Bone marrow (tissue), 2 donors: Measurements from ENCODE around the gene SPRR2D.
"Not testable (repeated sequence)": the region's sequence is repeated elsewhere in the genome, so short reads cannot be mapped to it uniquely, and the experiment has no call there.

ENCODE experiments used
- DNase-seq, 2 donors: peaks; one replicate each; lab custom pipeline; 2025; lab: John Stamatoyannopoulos, UW

SPRR2D gene

DNA sequence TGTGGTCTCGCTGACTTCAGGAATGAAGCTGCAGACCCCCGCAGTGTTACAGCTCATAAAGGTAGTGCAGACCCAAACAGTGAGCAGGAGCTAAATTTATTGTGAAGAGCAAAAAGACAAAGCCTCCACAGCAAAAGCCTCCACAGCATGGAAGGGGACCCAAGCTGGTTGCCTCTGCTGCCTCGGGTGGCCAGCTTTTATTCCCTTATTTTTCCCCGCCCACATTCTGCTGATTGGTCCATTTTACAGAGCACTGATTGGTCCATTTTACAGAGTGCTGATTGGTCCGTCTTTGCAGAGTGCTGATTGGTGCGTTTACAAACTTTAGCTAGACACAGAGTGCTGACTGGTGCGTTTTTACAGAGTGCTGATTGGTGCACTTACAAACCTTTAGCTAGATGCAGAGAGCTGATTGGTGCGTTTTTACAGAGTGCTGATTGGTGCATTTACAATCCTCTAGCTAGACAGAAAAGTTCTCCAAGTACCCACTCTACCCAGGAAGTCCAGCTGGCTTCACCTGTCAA is 29.6 kb downstream of the SPRR2D start:
- not testable (repeated sequence) for DNase-seq

DNA sequence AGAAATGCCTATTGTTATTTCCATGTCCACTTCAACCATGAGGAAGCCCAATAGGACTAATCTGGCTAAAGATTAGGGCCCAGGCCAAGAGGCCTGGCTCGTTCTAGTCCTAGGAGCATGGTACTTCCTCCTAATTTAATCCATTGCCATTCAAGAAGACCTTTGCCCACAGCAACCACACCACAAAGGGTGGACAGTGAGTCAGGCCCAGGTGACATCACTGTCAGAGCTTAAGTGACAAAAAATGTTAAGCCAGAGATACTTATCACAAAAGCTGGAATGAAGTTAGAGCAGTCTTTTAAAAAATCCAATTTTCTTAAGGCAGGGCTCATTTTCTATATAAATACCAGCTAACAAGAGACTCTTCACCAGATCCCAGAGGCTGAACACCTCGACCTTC is 39.5 kb downstream of the SPRR2D start, which contains the start of gene SPRR3:
TSS of gene SPRR3 (plus strand) at position 368 of the 400 bp plus-strand sequence. CDS start 1,272 bp downstream, outside the sequence.
- DNase-seq, result no peak

DNA sequence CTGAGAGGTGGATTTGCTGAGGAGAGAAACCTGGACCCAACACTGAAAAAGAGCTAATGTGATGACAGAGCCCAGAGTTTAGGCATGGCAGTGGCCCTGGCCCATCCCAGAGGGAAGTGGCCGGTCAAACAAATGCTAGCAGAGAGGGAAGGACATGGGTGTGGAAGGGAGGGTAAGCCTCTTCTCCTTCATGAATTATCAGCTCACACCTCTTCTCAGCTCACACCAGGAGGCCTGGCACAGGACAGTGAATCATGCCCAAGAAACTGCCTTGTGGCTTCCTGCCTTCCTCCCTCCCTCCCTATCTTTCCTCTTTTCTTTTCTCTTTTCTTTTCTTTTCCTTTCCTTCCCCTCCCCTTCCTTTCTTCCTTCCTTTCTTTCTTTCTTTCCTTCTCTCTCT is 40.6 kb downstream of the SPRR2D start:
- no peak for DNase-seq

DNA sequence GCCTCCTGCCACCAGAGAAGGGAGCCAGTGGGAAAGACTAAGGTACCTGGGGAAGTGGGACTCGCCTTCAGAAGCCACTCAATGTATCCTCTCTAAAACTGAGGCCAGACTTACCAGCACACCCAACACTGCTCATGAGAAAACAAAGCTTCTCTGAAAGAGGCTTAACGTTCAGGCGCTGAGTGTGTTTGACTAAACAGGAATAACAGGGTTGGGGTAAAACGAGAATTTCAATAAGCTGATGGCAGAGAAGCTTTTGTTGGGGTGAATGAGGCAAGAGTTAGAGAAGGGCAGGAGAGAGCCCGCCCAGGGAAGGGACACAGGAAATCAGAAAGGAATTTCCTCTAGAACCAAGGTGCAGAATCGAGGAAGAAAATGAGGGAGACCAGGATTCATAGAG is 41.1 kb downstream of the SPRR2D start:
- DNase-seq, result no peak

DNA sequence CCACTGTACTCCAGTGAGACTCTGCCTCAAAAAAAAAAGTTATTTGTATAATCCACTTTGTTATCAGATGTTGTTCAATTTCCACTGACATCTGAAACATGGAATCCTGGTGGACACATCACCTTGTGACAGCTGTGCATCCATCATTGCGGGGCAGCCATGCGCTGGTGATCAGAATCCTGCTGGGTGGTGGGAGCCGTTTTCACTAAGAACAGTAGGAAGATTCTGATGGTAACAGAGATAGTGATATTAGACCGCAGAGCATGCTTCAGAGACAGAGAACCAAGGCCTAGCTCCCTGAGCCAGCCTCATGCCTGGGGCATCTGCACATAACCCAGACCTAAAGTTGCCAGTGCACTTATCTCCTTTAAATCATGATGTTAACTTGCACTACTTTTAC is 42.4 kb downstream of the SPRR2D start:
- DNase-seq, result no peak

DNA sequence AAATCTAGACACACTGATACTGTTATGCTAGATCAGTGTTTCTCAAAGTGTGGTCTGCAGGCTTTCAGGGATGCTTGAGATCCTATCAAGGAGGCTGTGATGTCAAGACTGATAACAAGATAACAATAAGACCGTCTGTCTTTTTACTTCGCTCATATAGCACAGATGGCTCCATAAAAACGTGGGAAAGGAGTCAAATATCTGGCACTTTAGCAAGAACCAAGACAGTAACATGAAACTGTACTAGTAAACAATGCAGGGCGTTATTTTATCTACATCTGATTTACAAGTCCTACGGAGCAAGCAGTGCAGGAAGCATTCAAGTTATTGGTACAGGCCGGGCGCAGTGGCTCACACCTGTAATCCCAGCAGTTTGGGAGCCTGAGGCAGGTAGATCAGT is 43.0 kb downstream of the SPRR2D start:
- no peak for DNase-seq

DNA sequence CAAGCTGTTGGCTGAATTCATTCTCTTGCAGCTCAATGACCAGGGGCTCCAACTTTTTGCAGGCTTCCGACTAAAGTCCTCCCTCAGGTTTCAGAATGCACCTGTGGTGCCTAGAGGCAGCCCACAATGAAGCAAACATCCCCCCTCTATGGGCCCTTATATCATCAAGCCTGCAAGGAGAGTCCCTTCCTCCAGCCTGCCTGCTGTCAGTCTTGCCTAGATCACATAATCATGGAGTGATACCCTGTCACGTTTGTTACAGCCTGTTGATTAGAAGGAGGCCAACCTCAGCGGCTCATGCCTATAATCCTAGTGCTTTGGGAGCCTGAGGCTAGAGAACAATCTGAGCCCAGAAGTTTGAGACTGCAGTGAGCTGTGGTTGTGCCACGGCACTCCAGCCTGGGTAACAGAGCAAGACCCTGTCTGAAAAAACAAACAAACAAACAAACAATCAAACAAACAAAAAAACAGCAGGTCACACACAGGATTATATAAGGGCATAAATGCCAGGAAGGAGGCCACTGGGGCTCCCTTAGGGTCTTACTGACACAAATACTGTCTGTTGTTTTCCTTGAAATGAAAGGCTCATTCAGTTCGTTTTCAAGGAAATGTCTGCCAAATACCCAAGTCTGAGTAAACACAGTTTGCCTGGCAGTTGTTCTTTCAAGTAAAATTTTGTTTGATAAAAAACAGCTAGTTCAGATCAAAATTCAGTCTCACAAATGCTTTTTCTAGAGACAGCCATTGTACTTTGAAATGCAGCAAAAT is 44.1 kb downstream of the SPRR2D start:
- DNase-seq, result no peak

DNA sequence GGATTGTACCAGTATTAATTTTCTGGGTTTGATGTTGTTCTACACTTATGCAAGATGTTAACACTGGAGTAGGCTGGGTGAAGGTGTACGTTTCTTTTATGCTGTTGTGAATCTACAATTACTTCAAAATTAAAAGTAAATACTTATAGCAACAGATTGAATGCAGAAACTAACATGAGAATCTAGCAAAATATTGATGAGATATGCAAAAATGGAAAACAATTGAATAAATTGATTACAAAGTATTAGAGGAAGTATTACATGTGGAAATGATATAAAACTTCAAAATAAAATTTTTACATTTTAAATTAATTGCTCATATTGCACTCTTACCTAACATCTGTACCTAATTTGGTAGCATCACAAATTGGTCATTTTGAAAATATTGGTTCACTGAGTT is 45.1 kb downstream of the SPRR2D start:
- DNase-seq, result no peak

DNA sequence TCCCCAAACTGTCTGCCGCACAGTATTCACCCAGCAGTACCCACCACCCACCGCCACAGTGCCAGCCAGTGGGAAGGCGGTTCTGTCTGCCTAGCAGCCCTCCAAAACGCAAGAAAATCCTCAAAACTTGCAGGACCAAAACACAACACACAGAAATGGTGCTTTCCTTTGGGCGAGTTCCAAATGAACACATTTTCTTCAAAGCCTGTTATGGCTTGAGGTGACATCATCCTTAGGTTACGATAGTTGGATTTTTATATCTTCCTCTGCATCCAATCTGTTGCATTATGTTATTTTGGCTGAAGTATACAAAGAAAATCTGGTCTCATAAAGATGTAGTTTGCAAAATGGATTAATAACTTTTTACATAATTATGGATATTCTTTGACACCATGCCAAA is 47.7 kb downstream of the SPRR2D start:
- no peak for DNase-seq
